Right renal pelvis (tissue), 4 donors: ENCODE data around the gene ZDHHC22. TPM values are rescaled to one million over a fixed set of nuclear protein-coding genes. Genes with fewer than 3 reads are reported as not detected.
"Not testable (repeated sequence)": the region's sequence is repeated elsewhere in the genome, so short reads cannot be mapped to it uniquely, and the experiment has no call there.

Experiments used
- DNase-seq, 4 donors: peaks; one replicate each; pipeline ENCODE4 v3.0.0-alpha.2; 2013; ENCODE audit warnings: low read depth in 4 of 4, low spot score in 3 of 4, missing footprints in 1 of 4
- polyA plus RNA-seq, 4 donors: library from polyadenylated mRNA; unstranded; fragments of 120-200 nt; gene quantifications; one replicate each; pipeline ENCODE4 v1.2.1, GENCODE V29; 2013; ENCODE audit not compliant: insufficient read length in 4 of 4

The ZDHHC22 gene, protein sequence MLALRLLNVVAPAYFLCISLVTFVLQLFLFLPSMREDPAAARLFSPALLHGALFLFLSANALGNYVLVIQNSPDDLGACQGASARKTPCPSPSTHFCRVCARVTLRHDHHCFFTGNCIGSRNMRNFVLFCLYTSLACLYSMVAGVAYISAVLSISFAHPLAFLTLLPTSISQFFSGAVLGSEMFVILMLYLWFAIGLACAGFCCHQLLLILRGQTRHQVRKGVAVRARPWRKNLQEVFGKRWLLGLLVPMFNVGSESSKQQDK
- under 1 TPM; 0.37 to 0.57 (median 0.38) TPM for polyA plus RNA-seq

DNA sequence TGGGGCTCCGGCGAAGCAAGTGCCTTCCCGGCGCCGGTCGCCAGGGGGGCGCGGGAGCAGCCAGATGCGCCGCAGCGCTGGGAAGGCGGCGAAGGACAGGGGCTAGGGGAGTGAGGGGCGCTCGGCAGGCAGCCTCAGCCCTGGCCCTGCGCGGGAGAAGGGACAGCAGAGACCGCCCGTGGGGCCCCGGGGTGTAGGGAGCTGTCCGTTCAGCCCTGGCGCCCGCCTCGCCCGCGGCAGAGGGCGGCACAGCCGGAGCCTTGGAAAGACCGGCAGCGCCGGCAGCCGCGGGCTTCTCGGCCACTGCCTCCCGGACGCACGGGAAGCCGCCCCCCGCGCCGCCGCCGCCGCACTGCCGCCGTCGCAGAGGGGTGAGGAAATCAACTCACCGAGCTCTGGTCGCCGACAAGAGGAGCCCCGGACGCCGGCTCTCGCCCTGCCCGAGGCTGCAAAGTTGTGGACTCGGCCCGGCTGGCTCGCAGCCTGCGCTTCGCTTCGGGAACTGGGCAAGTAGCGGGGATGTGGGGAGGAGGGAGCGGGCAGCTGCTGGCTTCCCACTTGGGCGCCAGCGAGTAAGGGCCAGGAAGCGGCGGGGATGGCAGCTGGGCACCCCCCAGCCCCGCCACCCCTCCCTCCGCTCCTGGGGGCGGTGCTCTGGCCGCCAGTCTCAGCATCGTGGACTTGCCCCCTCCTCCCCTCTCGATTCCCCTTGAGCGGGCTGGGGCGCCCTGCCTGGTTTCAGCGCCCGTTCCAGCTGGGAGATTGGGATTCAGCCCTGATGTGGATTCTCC is at the start of gene ZDHHC22:
Gene ZDHHC22, minus strand, starts transcription at position 578 of the 791 bp plus-strand sequence. CDS start 2,053 bp downstream, outside the sequence.
- no peak for DNase-seq

DNA sequence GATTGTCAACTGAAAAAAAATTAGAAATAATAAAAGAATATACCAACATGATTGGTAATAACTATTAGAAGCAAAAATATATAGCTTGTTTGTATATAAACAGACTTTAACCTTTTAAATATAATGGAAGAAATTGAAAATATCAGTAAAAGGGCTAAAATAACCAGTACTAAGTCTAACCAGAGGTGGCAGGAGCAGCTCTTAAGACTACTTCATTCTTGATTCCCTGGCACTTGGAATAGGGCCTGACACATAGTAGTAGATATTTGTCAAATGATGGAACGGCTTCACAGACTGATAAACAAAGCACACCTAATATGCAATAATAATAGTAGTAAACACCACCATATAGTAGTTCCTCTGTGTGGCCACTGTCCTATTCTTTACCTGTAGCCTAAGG is 49.4 kb upstream of the ZDHHC22 start:
- no peak for DNase-seq

DNA sequence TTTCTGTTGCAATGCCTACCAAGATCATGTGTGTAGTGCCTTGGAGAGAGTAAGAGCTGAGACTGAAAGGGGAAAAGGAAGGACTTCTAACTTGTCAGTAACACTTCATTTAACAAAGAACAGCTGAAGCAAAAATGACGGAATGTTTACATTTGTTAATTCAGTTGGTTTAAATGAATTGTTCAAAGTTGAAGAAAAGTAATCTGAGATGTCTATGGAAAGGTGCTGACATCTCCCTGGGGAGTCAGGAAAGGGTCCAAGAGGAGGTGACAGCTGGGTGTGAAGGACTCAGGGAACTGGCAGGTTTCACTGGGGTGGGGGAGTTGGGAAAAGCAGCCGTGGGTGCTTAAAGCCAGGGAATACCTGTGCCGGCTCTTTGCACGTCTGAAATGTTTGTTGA is 47.9 kb upstream of the ZDHHC22 start:
- DNase-seq = no peak

DNA sequence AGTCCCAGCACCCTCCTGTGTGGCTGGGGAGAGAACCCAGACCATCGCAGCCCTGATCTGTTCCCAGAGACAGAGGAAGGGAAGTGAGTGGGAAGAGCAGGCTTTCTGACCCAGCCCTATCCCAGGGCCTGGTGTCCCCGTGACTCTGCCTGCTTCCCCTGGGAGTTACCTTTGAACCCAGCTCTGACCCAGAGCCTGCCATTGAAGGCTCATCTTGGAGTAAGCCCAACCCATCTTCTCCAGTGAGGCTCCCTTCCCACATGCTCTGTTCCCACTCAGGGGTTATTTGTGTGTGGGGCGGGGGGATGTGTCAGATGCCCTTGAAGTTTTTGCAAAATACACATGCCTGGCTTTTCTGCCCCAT is 46.0 kb upstream of the ZDHHC22 start:
- DNase-seq = no peak

DNA sequence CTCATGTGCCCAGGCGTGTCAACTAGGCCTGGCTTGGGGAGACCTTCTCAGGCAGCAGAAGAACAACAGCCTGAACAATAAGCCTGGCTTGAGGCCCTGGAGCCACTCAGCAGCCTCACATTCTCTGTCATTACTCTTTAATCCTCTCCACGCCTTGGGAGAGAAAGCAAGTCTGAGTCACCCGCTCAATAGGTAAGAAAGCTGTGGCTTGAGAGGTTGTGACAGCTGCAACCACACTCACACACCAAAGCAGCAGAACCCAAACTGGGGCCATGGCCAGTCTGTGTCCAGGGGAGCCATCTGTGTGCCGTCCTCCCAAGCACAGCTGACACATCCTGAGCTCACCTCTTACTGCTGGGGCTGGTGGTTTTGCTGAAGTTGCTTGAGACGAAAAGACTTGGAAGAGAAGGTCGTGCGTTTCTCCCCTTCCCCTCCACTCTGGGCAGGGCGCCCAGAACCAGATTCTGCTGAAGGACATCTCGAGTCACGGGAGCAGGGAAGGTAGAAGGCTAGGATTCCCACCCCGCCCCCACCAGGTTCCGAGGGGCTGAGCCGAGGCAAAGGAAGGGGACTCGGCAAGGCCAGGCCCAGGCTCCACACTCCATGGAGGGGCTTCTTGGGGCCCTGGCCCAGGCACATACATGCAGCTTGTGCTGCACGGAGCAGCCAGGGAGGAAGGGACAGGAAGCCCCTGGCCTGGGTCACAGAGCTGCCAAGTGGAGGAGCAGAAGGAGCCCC is 45.5 kb upstream of the ZDHHC22 start:
- DNase-seq = no peak

DNA sequence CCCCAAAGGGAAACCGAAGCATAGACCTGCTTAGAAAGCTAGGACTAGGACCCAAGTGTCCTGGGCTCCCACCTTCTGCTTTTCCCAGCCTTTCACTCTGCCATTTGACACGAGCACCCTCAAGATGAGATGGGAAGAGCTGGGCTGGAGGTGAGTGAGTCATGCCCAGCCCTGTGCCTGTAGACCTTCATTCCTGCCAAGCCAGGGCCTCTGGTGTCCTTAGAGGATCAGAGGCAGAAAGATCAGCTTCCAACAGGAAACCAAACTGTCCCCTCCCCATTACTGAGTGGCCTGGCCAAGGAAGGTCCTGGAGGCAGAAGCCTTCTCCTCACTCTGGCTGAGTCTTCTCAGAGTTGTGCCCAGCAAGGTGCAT is 43.5 kb upstream of the ZDHHC22 start:
- DNase-seq = no peak

DNA sequence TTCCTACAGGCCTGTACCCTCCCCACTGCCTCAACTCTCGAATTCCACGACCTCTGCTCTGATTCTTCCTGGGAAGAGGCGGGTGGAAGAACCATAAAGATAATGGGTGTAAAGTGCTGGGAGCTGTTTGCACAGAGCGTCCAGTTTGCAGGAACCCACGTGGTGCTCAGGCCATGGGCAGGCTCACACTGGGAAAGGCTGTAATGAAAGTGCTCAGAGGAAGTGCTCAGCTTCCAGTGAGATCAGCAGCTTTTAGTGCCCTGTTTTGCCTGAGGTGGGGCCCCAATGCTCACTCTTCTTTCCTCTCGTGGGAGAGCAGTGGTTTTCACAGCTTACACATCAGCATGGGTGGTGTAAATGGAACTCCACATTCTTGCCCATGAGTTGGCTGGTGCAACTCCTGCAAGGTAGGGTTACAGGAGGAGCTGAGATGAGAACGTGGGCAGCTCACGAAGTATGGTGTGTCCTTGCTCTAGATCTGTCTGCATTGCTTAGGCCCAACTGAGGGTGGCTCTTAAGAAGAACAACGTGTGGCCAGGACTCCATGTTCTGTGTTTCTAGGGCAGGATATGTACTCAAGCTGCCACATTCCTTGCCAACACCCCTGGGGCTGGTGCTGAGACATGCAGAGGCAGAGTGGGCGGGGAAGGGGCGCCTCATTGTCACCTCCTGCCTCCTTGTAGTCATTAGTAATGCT is 43.0 kb upstream of the ZDHHC22 start:
- DNase-seq = no peak

DNA sequence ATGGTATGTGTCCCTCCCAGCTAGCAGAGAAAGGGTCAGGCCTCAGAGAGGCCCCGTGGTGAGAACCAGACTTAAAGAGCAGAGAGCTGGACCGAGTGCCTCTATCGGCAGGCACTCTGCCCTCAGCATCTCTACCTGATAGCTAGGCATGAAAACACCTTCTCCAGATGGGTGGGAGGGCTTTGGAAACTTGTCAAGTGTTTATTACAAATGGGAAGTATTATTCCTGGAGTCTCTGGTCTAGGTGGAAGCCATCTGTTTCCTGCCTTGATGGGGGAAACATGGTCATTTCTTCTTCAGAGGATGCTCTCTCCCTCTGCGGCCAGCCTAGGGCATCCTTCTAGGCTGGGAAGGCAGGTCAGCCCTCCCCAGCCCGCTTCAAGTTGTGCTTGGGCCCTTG is 42.3 kb upstream of the ZDHHC22 start:
- no peak for DNase-seq

DNA sequence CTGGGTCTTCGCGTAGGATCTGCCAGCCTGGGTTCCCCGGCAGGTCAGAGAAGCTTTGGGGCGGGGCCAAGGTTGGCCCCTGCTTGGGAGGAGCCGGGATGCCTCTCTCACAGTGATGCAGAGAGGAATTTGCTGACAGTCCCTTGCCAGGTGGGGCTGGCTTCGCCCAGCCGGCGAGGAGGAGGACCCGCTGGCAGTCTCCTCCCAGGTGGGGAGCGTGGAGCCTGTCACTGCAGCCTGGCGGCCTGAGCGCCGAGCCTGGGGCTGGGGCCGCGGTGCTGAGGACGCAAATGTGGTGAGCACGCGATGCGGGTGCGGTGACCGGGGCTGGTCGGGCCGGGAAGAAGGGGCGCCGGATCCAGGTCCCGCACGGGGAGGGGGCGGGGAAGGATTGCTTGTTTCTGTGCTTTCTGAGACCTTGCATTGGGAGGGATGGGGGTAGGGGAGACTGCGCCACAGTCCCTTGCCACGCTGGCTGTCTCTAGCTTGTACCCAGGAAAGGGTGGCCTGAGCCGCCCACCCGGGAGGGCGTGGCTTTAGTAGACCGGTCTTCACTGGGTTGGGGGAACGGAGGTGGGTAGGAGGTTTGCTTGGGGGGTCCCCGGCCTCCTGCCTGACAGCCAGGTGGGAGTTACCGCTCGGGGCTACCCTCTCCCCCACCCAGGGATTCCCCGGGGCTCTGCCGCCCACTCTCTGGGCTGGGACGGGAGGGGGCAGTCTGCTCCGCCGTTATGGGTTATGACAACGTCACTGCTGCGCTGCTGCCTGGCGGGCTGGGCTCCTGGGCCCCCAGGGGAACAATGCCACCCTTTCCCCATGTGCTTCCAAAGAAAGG is 40.2 kb upstream of the ZDHHC22 start, which contains the start of gene TMEM63C:
Gene TMEM63C, plus strand, starts transcription at position 196 of the 835 bp plus-strand sequence. CDS start 37,016 bp downstream, outside the sequence.
- peak; percentile 44 to 70 (median 58) for DNase-seq

DNA sequence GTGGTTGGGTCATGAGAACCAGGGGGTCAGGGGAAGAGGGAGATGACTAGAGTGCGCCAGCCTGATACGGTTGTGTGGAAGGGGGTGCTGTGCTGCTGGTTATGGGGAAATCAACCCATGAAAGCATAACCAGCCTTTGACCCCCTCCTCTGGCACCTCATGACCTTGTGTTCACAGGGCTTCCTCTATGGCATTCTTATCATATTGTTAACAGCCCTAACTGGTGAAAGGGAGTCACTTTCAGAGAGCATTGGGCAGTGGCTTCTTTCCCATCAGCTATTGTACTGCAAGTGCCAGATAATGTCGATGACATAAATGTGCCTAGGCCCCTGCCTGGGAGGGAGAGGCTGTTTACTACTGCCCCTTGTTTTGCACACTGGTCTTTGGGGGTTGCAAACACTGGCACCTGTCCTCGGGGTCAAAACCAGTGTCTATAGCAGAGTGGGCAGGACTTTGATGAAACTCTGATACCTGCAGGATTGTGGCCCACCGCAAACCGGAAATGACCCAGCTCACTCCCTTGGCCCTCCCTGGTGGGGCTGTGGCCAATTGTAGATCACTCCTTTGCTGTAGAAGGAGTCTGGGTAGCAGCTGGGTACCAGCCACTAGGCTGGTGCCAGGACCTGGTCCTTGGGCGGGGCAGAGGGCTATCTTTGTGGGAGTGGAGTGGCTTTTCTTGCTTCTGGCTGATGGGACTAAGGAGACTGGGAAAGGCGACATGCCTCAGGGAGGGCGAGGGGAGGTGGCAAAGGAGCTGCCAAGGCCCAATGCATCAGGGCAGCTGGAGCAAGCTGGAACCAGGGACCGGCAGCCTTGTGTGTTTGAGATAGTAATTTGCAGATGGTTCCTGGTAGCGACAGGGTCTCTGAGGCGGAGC is 39.4 kb upstream of the ZDHHC22 start:
- DNase-seq = no peak

DNA sequence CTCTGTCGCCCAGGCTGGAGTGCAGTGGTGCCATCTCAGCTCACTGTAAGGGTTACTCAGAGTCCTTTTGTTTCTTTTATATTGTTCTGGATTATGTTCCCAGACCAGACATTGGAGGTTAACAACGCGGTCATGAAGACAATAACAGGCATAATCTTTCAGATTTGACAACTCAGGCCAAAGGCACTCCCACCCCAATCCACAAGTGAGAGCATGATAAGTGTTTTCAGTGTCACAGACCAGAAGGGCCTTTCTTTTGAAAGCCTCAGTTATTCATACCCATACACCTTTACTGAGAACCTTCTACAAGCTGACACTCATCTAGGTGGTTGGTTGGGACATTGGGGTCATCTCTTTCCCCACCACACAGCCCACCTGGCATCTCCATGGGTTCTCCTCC is 37.1 kb upstream of the ZDHHC22 start:
- DNase-seq = no peak

DNA sequence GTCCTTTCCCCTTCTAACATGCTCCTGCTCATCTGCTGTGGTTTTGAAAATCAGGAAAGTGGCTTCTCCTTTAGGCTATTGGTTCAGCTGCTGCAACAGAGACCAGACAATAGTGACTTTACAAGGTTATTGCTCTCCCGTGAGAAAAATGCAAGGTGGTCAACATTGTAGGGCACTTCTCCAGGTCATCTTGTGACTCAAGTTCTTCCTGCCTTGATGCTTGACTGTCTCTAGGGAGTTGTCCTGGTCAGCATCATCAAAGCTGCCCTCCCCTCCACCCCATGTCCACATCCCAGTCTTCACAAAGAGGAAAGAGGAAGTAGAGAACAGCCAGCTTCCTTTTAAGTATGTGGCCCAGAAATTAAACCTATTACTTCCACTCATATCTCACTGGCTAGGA is 36.1 kb upstream of the ZDHHC22 start:
- DNase-seq = no peak

DNA sequence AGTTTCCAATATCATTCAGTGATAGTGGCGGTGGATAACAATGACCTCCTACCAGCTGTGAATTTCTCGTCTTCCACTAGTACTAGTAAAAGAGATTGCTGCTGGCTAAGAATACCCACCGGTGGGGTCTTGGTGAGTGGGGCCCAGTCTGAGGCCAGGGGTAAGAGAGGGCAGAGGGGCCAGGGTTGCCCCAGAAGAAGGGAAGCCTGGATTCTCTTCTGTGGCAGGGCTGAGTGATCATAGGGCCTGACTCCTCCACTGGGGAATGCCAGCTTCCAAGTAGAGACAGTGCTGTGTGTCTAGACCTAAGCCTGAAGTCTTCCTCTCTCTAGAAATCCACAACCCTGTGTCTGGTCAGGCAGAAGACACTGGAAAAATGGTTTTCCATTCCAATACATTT is 34.3 kb upstream of the ZDHHC22 start:
- DNase-seq = no peak

DNA sequence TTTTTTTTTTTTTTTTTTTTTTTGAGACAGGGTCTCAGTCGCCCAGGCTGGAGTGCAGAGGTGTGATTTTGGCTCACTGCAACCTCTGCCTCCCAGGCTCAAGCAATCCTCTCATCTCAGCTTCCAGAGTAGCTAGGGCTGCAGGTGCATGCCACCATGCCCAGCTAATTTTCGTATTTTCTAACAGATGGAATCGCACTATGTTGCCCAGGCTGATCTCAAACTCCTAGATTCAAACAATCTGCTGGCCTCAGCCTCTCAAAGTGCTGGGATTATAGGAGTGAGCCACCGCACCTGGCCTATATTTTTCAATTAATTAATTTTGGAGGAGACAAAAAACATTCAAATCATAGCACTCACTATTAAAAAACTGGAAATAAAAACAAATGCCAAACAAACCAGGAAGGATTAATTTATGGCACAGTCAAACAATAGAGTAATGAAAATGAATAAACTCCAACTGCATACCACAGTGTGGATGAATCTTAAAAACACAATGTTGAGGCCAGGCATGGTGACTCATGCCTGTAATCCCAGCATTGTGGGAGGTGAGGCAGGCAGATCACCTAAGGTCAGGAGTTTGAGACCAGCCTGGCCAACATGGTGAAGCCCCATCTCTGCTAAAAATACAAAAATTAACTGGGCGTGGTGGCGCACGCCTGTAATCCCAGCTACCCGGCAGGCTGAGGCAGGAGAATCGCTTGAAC is 32.5 kb upstream of the ZDHHC22 start:
- DNase-seq = not testable (repeated sequence)

DNA sequence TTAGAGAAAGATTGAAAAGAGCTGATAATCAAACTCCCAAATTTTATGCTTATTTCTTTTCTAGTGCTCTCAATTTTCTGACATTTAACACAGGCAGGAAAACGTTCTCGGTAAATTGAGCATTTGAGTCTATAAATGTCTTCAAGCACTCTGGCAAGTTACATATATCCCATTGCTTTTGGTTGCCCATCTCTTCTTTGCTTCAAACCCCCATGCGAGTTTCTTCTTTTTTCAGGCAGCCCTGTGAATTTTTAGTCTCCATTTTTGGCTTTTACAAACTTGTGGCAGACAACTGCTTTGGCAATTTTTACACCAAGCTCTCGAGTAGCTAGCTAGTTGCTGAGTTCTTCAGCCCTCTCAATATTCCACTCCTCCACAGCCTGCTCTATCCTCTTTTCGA is 31.3 kb upstream of the ZDHHC22 start:
- no peak for DNase-seq

DNA sequence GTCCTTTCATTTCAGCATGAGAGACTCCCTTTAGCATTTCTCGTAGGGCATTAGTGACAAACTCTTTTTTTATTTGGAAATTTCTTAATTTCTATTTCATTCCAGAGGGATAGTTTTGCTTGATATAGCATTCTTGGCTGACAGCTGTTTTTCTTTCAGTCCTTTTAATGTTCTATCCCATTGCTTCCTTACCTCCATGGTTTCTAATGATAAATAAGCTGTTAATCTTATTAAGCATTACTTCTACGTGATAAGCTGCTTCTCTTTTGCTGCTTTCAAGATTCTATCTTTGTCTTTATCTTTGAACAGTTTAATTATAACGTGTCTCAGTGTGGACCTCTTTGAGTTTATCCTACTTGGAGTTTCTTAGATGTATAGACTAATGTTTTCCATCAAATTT is 28.5 kb upstream of the ZDHHC22 start:
- no peak for DNase-seq

DNA sequence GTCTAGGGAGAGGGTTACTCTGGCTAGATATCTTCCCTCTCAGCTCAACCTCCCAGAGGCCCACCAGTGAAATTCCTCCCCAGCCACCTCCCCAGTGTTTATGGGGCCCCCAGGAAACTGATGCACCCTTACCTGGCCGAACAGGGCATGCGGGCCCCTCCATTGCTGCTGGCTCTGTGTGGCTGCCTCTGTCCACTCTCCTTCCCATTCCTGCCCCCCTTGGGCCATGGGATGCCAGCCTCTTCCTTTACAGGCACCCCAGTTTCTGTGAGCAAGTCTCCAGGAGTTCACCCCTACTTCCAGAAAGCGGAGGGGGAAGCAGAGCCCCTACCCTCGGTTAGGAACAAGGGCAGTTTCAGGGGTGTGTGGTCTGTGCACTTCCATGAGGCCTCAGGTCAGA is 19.4 kb upstream of the ZDHHC22 start:
- DNase-seq = no peak

DNA sequence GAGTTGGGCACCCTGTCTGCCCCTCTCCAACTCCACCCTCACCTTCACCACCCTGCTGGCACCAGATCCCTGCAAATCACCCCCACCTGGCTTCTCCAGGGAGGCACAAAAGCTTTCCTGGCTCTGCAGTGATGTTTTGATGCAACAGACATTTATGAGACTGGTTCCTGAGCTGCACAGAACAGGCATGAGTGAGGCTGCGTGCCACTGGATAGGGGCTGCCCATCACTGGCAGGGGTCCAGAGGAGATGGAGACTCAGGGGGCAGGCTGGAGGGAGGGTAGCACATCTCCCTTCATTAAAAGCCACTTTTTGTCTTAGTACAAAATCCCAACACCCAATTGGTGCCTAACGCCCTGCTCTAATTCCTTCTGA is 17.3 kb upstream of the ZDHHC22 start:
- DNase-seq = no peak
